Measurements from ENCODE around the gene PIN1.

DNA sequence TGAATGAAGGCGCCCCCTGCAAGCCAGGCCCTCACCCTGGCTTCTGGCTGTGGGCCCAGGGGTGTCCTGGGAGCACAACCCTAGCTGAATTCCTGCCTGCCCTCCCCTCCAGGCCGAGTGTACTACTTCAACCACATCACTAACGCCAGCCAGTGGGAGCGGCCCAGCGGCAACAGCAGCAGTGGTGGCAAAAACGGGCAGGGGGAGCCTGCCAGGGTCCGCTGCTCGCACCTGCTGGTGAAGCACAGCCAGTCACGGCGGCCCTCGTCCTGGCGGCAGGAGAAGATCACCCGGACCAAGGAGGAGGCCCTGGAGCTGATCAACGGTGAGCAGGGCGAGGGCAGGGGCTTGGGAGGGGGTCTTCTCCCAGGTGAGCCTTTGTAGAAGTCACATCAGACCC lies 3.2 kb downstream of the PIN1 start:
- TF ChIP-seq, protein P1, sequence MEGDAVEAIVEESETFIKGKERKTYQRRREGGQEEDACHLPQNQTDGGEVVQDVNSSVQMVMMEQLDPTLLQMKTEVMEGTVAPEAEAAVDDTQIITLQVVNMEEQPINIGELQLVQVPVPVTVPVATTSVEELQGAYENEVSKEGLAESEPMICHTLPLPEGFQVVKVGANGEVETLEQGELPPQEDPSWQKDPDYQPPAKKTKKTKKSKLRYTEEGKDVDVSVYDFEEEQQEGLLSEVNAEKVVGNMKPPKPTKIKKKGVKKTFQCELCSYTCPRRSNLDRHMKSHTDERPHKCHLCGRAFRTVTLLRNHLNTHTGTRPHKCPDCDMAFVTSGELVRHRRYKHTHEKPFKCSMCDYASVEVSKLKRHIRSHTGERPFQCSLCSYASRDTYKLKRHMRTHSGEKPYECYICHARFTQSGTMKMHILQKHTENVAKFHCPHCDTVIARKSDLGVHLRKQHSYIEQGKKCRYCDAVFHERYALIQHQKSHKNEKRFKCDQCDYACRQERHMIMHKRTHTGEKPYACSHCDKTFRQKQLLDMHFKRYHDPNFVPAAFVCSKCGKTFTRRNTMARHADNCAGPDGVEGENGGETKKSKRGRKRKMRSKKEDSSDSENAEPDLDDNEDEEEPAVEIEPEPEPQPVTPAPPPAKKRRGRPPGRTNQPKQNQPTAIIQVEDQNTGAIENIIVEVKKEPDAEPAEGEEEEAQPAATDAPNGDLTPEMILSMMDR (IDR thresholded peaks at IDR 0.05) = no peak
- no peak for TF ChIP-seq POLR2A (IDR thresholded peaks at IDR 0.05)
- no peak for TF ChIP-seq EP300 (IDR thresholded peaks at IDR 0.05)
